ENCODE results near the gene KLHDC3. TPM values are rescaled to one million over a fixed set of nuclear protein-coding genes. Genes with fewer than 3 reads are reported as not detected.

Gene KLHDC3
- total and polyA plus RNA-seq, 2 of the 8 experiments (the other 6 are each of a cell fraction or from before 2014, with no cell fraction given), result 181 to 203 TPM

DNA sequence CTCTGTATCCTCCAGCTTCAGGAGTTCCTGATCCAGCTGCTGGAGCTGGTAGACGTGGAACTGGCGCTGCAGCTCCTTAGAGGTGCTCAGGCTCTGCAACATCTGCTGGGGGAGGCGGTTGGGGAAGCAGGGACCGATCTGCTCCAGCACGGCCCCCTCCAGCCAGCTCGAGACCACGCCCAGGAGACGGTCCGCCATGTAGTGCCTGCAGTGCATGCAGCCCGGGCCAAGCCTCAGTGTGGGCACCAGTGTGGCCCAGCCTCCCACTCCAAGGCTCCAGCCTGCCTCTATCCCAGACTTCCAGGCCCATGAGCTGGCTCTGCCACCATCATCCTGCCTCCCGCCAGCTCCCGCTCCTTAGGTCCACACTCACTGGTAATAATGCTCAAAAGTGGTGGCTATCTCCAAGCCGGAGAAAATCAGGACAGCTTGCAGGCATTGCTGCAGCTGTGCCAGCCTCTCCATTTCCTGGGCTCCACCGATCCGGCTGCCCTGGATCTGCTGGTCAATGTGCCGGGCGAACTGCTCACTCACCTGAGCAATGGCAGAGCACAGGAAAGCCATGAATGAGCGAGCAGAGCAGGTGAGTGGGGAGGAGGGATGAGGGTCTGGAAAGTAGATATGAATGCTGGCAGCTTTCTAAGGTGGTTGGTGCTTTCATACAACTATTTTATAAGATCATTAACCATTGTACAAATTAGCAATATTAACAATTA is 26.7 kb downstream of the KLHDC3 start (continued):
- TF ChIP-seq, protein P1, sequence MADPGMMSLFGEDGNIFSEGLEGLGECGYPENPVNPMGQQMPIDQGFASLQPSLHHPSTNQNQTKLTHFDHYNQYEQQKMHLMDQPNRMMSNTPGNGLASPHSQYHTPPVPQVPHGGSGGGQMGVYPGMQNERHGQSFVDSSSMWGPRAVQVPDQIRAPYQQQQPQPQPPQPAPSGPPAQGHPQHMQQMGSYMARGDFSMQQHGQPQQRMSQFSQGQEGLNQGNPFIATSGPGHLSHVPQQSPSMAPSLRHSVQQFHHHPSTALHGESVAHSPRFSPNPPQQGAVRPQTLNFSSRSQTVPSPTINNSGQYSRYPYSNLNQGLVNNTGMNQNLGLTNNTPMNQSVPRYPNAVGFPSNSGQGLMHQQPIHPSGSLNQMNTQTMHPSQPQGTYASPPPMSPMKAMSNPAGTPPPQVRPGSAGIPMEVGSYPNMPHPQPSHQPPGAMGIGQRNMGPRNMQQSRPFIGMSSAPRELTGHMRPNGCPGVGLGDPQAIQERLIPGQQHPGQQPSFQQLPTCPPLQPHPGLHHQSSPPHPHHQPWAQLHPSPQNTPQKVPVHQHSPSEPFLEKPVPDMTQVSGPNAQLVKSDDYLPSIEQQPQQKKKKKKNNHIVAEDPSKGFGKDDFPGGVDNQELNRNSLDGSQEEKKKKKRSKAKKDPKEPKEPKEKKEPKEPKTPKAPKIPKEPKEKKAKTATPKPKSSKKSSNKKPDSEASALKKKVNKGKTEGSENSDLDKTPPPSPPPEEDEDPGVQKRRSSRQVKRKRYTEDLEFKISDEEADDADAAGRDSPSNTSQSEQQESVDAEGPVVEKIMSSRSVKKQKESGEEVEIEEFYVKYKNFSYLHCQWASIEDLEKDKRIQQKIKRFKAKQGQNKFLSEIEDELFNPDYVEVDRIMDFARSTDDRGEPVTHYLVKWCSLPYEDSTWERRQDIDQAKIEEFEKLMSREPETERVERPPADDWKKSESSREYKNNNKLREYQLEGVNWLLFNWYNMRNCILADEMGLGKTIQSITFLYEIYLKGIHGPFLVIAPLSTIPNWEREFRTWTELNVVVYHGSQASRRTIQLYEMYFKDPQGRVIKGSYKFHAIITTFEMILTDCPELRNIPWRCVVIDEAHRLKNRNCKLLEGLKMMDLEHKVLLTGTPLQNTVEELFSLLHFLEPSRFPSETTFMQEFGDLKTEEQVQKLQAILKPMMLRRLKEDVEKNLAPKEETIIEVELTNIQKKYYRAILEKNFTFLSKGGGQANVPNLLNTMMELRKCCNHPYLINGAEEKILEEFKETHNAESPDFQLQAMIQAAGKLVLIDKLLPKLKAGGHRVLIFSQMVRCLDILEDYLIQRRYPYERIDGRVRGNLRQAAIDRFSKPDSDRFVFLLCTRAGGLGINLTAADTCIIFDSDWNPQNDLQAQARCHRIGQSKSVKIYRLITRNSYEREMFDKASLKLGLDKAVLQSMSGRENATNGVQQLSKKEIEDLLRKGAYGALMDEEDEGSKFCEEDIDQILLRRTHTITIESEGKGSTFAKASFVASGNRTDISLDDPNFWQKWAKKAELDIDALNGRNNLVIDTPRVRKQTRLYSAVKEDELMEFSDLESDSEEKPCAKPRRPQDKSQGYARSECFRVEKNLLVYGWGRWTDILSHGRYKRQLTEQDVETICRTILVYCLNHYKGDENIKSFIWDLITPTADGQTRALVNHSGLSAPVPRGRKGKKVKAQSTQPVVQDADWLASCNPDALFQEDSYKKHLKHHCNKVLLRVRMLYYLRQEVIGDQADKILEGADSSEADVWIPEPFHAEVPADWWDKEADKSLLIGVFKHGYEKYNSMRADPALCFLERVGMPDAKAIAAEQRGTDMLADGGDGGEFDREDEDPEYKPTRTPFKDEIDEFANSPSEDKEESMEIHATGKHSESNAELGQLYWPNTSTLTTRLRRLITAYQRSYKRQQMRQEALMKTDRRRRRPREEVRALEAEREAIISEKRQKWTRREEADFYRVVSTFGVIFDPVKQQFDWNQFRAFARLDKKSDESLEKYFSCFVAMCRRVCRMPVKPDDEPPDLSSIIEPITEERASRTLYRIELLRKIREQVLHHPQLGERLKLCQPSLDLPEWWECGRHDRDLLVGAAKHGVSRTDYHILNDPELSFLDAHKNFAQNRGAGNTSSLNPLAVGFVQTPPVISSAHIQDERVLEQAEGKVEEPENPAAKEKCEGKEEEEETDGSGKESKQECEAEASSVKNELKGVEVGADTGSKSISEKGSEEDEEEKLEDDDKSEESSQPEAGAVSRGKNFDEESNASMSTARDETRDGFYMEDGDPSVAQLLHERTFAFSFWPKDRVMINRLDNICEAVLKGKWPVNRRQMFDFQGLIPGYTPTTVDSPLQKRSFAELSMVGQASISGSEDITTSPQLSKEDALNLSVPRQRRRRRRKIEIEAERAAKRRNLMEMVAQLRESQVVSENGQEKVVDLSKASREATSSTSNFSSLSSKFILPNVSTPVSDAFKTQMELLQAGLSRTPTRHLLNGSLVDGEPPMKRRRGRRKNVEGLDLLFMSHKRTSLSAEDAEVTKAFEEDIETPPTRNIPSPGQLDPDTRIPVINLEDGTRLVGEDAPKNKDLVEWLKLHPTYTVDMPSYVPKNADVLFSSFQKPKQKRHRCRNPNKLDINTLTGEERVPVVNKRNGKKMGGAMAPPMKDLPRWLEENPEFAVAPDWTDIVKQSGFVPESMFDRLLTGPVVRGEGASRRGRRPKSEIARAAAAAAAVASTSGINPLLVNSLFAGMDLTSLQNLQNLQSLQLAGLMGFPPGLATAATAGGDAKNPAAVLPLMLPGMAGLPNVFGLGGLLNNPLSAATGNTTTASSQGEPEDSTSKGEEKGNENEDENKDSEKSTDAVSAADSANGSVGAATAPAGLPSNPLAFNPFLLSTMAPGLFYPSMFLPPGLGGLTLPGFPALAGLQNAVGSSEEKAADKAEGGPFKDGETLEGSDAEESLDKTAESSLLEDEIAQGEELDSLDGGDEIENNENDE (IDR thresholded peaks at IDR 0.05; ENCODE audit: insufficient replicate concordance, low read length), result no peak
- TF ChIP-seq EGR1 (IDR thresholded peaks at IDR 0.05; ENCODE audit: borderline replicate concordance, low read depth, low read length) (no peak), NANOG (IDR thresholded peaks at IDR 0.05; ENCODE audit: insufficient read depth, low read depth, low read length, poor library complexity, severe bottlenecking) (no peak), CREB1 (IDR thresholded peaks at IDR 0.05) (no peak), BCL11A (IDR thresholded peaks at IDR 0.05; ENCODE audit: low read depth in 2 of 2, low read length in 2 of 2) (no peak), CHD1 (IDR thresholded peaks at IDR 0.05; ENCODE audit: low read depth, low read length) (no peak)
- TF ChIP-seq, protein P2, sequence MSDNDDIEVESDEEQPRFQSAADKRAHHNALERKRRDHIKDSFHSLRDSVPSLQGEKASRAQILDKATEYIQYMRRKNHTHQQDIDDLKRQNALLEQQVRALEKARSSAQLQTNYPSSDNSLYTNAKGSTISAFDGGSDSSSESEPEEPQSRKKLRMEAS (IDR thresholded peaks at IDR 0.05), result no peak

Data from H1 (cell line).